ENCODE measurements around the gene IL20RB. TPM values are rescaled to one million over a fixed set of nuclear protein-coding genes. Genes with fewer than 3 reads are reported as not detected.

Gene IL20RB
- total and polyA plus RNA-seq, 2 of the 4 experiments (the other 2 are of a cell fraction), result 0.72 to 0.97 TPM

- Histone ChIP-seq H3K14ac (replicated peaks; ENCODE audit: low read depth, low read length) (no peak overlapping the region; the same call in 1 of the 2 replicates), H4K20me1 (ENCODE audit: insufficient read depth, low read length) (no peaks in the 10 kb centered on the region), H3K23ac (ENCODE audit: low read depth, low read length) (no peak overlapping the region), H4K5ac (ENCODE audit: low read depth, low read length) (peak overlapping the region; percentile 26), H3K4me2 (ENCODE audit: low read depth, low read length) (no peak overlapping the region; the same call in 1 of the 2 replicates), H3K27me3 (ENCODE audit: control insufficient read depth, insufficient read depth, low read length) (no peaks in the 10 kb centered on the region), H3K36me3 (ENCODE audit: control insufficient read depth, insufficient read depth, low read length) (no peaks in the 10 kb centered on the region), H3K27ac (ENCODE audit: insufficient read depth, low read length) (peak overlapping the region; percentile 32; the same call in 1 of the 2 replicates), H2BK15ac (ENCODE audit: low read depth, low read length) (peak overlapping the region; percentile 86; the same call in 1 of the 3 replicates), H3K9me3 (ENCODE audit: control insufficient read depth, insufficient read depth, low read length) (no peaks in the 10 kb centered on the region), H3K4me3 (ENCODE audit: insufficient read depth, low read depth, low read length) (no peak overlapping the region), H2BK20ac (ENCODE audit: low read depth, low read length) (peak overlapping the region; percentile 65), H2BK120ac (ENCODE audit: low read depth, low read length) (peak overlapping the region; percentile 54; the same call in 1 of the 2 replicates), H3K4ac (ENCODE audit: low read depth, low read length) (peak overlapping the region; percentile 86), H3K9ac (ENCODE audit: low read depth, low read length) (no peak overlapping the region), H4K91ac (ENCODE audit: insufficient read depth, low read depth, low read length) (no peak overlapping the region), H2AK5ac (ENCODE audit: low read depth, low read length) (peak overlapping the region; percentile 27; the same call in 1 of the 2 replicates), H2AK9ac (replicated peaks; ENCODE audit: low read depth, low read length, poor library complexity) (no peak overlapping the region), H2AFZ (replicated peaks; ENCODE audit: low read length, poor library complexity) (no peak overlapping the region), H2BK5ac (ENCODE audit: low read depth, low read length, poor library complexity, severe bottlenecking) (peak overlapping the region; percentile 84), H3K79me1 (ENCODE audit: low read depth in 1 of 2, low read length in 2 of 2) (peaks cover 5 to 27% of the 10 kb centered on the region in 2 experiments), H3K56ac (ENCODE audit: extremely low read depth, insufficient read depth, low read length) (no peak overlapping the region), H3K18ac (ENCODE audit: low read depth, low read length) (peak overlapping the region; percentile 92; the same call in 1 of the 2 replicates), H4K8ac (ENCODE audit: low read depth in 2 of 2, low read length in 2 of 2) (peak overlapping the region; percentile 6 to 22; a peak in 3 of 4 replicates), H3K9me1 (ENCODE audit: insufficient read depth, low read length) (peaks cover 13% of the 10 kb centered on the region), H3K4me1 (ENCODE audit: control insufficient read depth, insufficient read depth, low read length) (peaks cover 24% of the 10 kb centered on the region)
- no CpG with 5 or more reads among the region's 2 CpGs for WGBS, 2 experiments (ENCODE audit: extremely low coverage in 2 of 2, insufficient read length in 1 of 2)
- CTCF ChIA-PET, result no interaction called here
- POLR2A ChIA-PET (ENCODE audit: unreplicated experiment), result no interaction called here
- intact Hi-C loops (cut with micrococcal nuclease) (no loop called here), dilution Hi-C loops (cut with HindIII; ENCODE audit: low sequenced_read_pairs, unreplicated experiment) (no loop called here), in situ Hi-C loops (cut with MboI; ENCODE audit: low sequenced_read_pairs) (no loop called here)
- no peak for ATAC-seq (ENCODE audit: low read depth)
- DNase-seq, result no peak
- TF ChIP-seq CEBPB (IDR thresholded peaks at IDR 0.05; ENCODE audit: low read depth, low read length) (0 out of 2 replicates have a peak, but pooled peaks have one; percentile 7), FOS (IDR thresholded peaks at IDR 0.05; ENCODE audit: low read depth, low read length) (no peak)
- BruUV-seq (replicated peaks), result no TSS peak
These were observed 3.5 kb upstream of the IL20RB start for GRCh38 chr3:136954251-136954650.

Measured in IMR-90 (cell line).